Measurements from ENCODE around the gene MLX. TPM values are rescaled to one million over a fixed set of nuclear protein-coding genes. Genes with fewer than 3 reads are reported as not detected.
"Not testable (repeated sequence)": the region's sequence is repeated elsewhere in the genome, so short reads cannot be mapped to it uniquely, and the experiment has no call there.

Gene MLX
- total and polyA plus RNA-seq, 3 donors from 2014 or later: 26.7 to 38.6 (median 27.6) TPM

DNA sequence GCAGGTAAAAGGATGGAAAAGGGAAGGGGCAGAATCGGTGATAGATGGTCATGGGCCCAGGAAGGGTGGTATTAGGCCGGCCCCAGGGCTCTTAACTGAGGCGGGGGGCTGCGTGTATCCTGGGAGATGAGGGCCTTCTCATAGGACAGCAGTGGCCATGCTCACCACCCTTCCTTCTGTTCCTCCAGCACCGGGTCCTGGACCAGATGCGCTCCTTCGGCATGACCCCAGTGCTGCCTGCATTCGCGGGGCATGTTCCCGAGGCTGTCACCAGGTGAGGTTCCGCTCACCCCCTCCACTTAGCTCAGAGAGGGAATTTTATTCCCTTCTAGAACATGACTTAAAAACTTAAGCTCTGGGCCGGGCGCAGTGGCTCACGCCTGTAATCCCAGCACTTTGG lies 28.4 kb upstream of the MLX start:
- DNase-seq: no peak
- no peaks in the 10 kb centered on the region for H3K36me3 ChIP-seq (ENCODE audit: low read depth, missing control alignments)
- H3K27ac ChIP-seq: no peak overlapping the region
- TF ChIP-seq, protein P1, sequence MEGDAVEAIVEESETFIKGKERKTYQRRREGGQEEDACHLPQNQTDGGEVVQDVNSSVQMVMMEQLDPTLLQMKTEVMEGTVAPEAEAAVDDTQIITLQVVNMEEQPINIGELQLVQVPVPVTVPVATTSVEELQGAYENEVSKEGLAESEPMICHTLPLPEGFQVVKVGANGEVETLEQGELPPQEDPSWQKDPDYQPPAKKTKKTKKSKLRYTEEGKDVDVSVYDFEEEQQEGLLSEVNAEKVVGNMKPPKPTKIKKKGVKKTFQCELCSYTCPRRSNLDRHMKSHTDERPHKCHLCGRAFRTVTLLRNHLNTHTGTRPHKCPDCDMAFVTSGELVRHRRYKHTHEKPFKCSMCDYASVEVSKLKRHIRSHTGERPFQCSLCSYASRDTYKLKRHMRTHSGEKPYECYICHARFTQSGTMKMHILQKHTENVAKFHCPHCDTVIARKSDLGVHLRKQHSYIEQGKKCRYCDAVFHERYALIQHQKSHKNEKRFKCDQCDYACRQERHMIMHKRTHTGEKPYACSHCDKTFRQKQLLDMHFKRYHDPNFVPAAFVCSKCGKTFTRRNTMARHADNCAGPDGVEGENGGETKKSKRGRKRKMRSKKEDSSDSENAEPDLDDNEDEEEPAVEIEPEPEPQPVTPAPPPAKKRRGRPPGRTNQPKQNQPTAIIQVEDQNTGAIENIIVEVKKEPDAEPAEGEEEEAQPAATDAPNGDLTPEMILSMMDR (IDR thresholded peaks at IDR 0.05): no peak
- no peak for TF ChIP-seq POLR2A (IDR thresholded peaks at IDR 0.05)
- peaks cover 17% of the 10 kb centered on the region for H3K4me1 ChIP-seq
- intact Hi-C loops (cut with DNase I; ENCODE audit: low total_unique reads): no loop called here
- no peak overlapping the region for H3K4me3 ChIP-seq
- H3K27me3 ChIP-seq: no peaks in the 10 kb centered on the region
- WGBS, 2 donors: 94% methylated on average over 7 to 14 of the region's 14 CpGs
- H3K9me3 ChIP-seq: no peaks in the 10 kb centered on the region

GRCh38 chr17:42540558-42540957 lies 26.3 kb upstream of the MLX start:
- H3K27ac ChIP-seq; DNase-seq; intact Hi-C loops (cut with DNase I; ENCODE audit: low total_unique reads); H3K36me3 ChIP-seq (ENCODE audit: low read depth, missing control alignments); H3K27me3 ChIP-seq; H3K4me3 ChIP-seq; H3K9me3 ChIP-seq: not testable (repeated sequence)
- H3K4me1 ChIP-seq: peaks cover 13% of the 10 kb centered on the region
- WGBS, 2 donors: 84 to 87% methylated on average over 4 of the region's 4 CpGs

- TF ChIP-seq POLR2A (IDR thresholded peaks at IDR 0.05): no peak
- TF ChIP-seq, protein P1 (IDR thresholded peaks at IDR 0.05): no peak
- H3K4me1 ChIP-seq: peaks cover 10% of the 10 kb centered on the region
- H3K36me3 ChIP-seq (ENCODE audit: low read depth, missing control alignments): no peaks in the 10 kb centered on the region
- H3K27ac ChIP-seq: no peak overlapping the region
- no peaks in the 10 kb centered on the region for H3K27me3 ChIP-seq
- H3K9me3 ChIP-seq: no peaks in the 10 kb centered on the region
- no peak for DNase-seq
- no peak overlapping the region for H3K4me3 ChIP-seq
- intact Hi-C loops (cut with DNase I; ENCODE audit: low total_unique reads): no loop called here
- WGBS, 2 donors: 86 to 88% methylated on average over 17 of the region's 17 CpGs
Observed at GRCh38 chr17:42541041-42541833, 25.7 kb upstream of the MLX start.

DNA sequence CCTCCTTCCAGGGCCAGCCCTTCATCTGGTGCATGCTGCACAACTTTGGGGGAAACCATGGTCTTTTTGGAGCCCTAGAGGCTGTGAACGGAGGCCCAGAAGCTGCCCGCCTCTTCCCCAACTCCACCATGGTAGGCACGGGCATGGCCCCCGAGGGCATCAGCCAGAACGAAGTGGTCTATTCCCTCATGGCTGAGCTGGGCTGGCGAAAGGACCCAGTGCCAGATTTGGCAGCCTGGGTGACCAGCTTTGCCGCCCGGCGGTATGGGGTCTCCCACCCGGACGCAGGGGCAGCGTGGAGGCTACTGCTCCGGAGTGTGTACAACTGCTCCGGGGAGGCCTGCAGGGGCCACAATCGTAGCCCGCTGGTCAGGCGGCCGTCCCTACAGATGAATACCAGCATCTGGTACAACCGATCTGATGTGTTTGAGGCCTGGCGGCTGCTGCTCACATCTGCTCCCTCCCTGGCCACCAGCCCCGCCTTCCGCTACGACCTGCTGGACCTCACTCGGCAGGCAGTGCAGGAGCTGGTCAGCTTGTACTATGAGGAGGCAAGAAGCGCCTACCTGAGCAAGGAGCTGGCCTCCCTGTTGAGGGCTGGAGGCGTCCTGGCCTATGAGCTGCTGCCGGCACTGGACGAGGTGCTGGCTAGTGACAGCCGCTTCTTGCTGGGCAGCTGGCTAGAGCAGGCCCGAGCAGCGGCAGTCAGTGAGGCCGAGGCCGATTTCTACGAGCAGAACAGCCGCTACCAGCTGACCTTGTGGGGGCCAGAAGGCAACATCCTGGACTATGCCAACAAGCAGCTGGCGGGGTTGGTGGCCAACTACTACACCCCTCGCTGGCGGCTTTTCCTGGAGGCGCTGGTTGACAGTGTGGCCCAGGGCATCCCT lies 23.5 kb upstream of the MLX start:
- 64 to 77% methylated on average over 13 to 35 of the region's 39 CpGs for WGBS, 2 donors
- Histone ChIP-seq H3K4me3 (no peak overlapping the region), H3K4me1 (peaks cover 5% of the 10 kb centered on the region), H3K36me3 (ENCODE audit: low read depth, missing control alignments) (no peaks in the 10 kb centered on the region), H3K27ac (peak overlapping the region in 1 of 2 donors; percentile 19), H3K9me3 (no peaks in the 10 kb centered on the region), H3K27me3 (no peaks in the 10 kb centered on the region)
- TF ChIP-seq, protein P1 (IDR thresholded peaks at IDR 0.05): no peak
- no peak for TF ChIP-seq POLR2A (IDR thresholded peaks at IDR 0.05)
- intact Hi-C loops (cut with DNase I; ENCODE audit: low total_unique reads): no loop called here
- no peak for DNase-seq

DNA sequence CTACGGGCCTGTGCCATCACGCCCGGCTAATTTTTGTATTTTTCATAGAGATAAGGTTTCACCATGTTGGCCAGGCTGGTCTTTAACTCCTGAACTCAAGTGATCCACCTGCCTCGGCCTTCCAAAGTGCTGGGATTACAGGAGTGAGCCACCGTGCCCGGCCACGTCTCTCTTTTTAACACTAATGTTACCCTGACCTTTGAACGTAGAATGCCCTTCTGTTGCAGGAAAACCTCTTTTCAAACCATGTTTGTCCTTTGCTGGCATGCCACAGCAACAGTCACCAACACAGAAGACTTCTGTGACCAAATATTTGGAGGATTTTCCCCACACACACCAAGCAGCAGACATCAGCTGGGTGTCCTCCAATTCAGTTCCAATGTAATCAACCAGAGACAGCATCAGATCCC lies 22.0 kb upstream of the MLX start:
- H3K9me3 ChIP-seq: no peaks in the 10 kb centered on the region
- intact Hi-C loops (cut with DNase I; ENCODE audit: low total_unique reads): no loop called here
- H3K36me3 ChIP-seq (ENCODE audit: low read depth, missing control alignments): no peaks in the 10 kb centered on the region
- H3K27me3 ChIP-seq: no peaks in the 10 kb centered on the region
- 75% methylated on average over 8 of the region's 8 CpGs for WGBS, 2 donors
- DNase-seq: no peak
- no peak for TF ChIP-seq POLR2A (IDR thresholded peaks at IDR 0.05)
- TF ChIP-seq, protein P1 (IDR thresholded peaks at IDR 0.05): no peak
- peaks cover 5% of the 10 kb centered on the region for H3K4me1 ChIP-seq
- H3K27ac ChIP-seq: no peak overlapping the region
- H3K4me3 ChIP-seq: no peak overlapping the region

- H3K27me3 ChIP-seq; H3K36me3 ChIP-seq (ENCODE audit: low read depth, missing control alignments); DNase-seq; H3K9me3 ChIP-seq; H3K4me3 ChIP-seq; H3K4me1 ChIP-seq; intact Hi-C loops (cut with DNase I; ENCODE audit: low total_unique reads); H3K27ac ChIP-seq: not testable (repeated sequence)
- 91 to 100% methylated on average over 4 to 9 of the region's 9 CpGs for WGBS, 2 donors
Observed at GRCh38 chr17:42545755-42546505, 21.0 kb upstream of the MLX start.
